Measurements from ENCODE around the gene PHLDB2.

The PHLDB2 gene

GRCh38 chr3:111851511-111851954 is 7.5 kb upstream of the PHLDB2 start:
- peak; percentile 92 for DNase-seq

DNA sequence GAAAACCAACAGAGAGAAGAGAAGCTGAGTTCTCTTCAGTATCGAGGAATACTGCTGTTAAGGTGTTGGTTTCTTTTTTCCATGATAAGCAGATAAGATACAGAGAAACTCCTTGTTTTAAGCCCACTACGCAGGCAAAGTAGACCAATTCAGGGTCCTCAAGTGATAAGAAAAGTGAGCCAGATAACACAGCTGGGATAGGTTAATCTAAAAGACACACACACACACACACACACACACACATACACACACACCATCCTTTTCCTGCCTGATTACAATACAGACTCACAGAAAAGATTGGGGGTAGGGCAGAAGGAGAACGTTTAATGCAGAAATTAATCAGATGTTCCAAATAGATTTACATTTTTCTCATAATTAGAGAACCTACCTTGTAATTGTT is 6.5 kb upstream of the PHLDB2 start:
- DNase-seq, result no peak

GRCh38 chr3:111853068-111853467 is 6.0 kb upstream of the PHLDB2 start:
- DNase-seq, result no peak

GRCh38 chr3:111854990-111855389 is 4.1 kb upstream of the PHLDB2 start:
- no peak for DNase-seq

- no peak for DNase-seq
Measured at GRCh38 chr3:111856501-111856900, 2.6 kb upstream of the PHLDB2 start.

DNA sequence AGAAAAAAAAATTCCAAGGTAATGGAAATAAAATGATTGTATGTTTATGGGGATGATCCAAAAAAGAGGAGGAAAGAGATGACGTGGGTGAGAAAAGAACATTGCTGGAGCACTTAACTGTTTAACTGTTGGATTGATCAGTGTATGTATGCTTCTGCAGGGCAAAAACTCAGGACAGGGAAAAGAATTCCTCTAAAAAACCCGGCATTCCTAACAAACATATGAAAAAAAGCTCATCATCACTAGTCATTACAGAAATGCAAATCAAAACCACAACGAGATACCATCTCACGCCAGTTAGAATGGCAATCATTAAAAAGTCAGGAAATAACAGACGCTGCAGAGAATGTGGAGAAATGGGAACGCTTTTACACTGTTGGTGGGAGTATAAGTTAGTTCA is 1.6 kb upstream of the PHLDB2 start:
- DNase-seq, result no peak

DNA sequence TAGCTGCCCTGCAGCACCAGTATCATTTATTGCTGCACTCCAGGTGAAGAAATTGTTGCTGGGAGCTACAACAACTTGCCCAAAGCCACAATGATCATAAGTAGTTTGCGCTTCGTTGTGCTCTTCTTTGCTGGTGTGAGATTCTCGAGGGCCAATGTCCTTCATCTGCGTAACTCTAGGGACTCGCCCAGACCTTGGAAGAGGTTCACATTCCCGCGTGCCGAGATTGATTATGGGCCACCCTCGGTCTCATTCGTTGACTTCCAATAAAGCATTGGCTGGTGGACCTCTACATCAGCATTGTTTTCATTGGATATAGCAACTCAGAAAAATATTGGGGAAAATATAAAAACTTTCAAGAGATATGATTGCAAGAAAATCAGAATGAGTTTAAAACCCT is 423 bp upstream of the PHLDB2 start:
- DNase-seq, result no peak

- DNase-seq, result peak; percentile 92
Measured at GRCh38 chr3:111859974-111860859, 1.2 kb downstream of the PHLDB2 start.

GRCh38 chr3:111861391-111861790 is 2.3 kb downstream of the PHLDB2 start:
- peak; percentile 3 for DNase-seq

- no peak for DNase-seq
Measured at GRCh38 chr3:111862415-111862814, 3.4 kb downstream of the PHLDB2 start.

GRCh38 chr3:111862974-111863373 is 3.9 kb downstream of the PHLDB2 start:
- no peak for DNase-seq

DNA sequence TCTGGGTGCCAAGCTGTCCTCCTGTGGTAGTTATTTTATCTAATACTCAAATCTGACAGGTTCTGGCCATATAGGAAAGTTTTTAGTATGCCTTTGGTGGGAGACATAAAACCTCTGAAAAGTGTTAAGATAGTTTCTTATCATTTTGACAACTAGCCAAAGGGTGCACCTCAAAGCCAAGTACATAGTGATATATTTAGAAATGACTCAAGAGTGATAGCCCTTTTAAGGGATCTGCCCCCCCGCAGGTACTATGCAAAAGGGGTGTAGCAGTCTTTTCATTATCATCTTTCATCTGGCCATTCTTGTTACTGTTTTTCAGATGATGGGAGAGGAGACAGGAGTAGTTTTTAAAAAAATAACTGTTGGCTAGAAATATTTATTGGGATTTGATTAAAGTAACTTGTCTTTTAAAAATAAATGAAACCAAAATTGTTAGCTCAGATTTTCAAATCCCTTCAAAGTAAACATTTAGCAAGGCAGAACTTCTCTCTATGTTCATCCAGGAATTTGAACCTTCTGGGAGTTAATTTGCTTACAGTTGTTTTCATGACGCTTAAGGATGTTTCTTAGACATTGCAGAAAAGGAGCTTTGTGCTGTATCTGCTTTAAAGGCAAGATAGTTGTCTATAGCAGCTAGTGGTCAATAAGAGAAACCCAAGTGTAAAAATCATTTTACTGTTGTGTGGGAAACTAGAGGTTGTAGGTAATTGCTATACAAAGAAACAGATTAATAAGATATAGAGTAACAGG is 5.1 kb downstream of the PHLDB2 start:
- no peak for DNase-seq

DNA sequence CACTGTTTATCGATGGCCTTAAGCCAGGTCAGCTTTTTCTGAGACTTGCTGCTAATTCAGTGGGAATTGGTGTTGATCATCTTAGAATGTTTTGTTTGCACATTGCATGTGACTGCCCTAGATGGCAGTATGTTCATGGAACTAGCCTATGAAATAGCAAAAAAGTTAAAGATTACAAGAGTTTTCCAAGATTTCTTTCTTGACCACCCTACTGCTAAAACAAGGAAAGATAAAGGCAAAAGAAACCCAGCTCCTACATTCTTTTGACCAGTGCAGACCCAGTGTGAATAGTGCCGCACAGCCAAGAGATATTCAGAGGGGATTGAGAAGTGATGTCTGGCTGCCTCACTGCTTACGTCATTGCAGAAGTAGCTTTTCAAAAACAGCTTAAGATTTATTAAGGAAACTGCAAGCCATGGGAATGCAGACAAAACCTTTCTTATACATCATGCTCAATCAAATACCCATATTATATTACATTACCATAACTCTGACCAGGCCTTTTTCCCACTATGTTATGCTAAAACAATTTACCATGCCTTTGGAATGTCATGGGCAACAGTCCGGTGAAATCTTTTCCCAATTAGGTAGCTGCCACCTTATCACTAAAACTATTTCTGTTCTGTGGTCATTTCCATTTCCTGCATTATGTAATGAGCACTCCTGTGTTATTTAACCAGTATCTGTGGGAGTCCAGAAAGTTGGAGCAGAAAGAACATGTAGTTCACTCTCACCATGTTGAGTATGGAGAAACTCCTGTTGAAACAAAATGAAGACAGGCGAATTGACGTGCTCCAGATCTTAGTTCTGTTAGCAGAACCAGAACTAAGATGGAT is 6.0 kb downstream of the PHLDB2 start:
- DNase-seq, result peak; percentile 80

DNA sequence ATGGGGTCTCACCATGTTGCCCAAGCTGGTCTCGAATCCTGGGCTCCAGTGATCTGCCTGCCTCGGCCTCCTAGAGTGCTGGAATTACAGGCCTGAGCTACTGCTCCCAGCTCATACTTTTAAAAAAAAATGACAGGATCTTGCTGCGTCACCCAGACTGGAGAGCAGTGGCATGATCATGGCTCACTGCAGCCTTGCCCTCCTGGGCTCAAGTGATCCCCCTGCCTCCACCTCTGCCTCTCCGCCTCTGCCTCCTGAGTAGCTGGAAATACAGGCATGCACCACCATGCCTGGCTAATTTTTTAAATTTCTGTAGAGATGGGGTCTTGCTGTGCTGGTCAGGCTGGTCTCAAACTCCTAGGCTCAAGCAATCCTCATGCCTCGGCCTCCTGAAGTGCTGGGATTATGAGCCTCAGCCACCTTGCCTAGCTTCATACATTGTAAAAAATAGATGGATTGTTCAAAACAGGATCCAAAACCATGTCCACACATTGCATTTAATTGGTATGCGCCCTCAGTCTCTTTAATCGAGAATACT is 8.9 kb downstream of the PHLDB2 start:
- DNase-seq, result no peak

- DNase-seq, result no peak
Measured at GRCh38 chr3:111870620-111871019, 11.6 kb downstream of the PHLDB2 start.

DNA sequence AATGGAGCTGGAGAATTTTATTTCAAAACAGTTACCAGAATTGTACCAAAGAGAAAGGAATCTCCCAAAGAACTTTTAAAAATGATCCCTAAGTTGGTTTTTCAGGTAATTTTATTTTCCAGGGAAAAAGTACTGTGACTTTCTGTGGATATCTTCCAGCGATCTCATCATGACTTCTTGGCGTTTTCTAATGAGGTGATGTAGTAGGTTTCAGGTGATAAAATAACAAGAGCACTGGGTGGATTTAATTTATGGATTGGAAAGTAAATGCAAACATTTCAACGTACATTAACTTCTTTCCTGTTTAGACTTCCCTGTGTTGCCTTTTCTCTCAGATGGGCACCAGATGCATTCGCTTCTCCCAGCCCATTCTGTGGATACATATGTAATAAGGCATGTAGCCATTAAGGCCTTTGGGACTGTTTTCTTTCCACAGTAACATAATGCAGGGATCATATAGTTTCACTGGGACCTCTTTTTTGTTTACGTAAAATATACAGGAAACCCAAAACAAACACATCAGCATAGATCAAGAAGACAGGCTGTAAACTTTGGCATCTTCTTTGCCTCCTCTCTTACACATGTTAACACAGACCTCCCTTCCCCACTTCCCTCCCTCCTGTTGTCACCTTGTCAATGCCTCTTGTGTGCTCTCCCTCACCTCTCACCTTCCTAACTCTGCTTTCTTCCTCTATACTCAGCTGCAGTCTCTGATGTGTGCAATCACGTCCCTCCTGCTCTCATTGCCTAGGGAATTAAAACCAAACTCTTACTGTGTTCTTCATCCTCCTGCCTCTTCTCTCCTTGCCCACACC is 13.0 kb downstream of the PHLDB2 start:
- no peak for DNase-seq

GRCh38 chr3:111872979-111873378 is 13.9 kb downstream of the PHLDB2 start:
- no peak for DNase-seq

- peak; percentile 73 for DNase-seq
Measured at GRCh38 chr3:111874177-111874820, 15.2 kb downstream of the PHLDB2 start.

DNA sequence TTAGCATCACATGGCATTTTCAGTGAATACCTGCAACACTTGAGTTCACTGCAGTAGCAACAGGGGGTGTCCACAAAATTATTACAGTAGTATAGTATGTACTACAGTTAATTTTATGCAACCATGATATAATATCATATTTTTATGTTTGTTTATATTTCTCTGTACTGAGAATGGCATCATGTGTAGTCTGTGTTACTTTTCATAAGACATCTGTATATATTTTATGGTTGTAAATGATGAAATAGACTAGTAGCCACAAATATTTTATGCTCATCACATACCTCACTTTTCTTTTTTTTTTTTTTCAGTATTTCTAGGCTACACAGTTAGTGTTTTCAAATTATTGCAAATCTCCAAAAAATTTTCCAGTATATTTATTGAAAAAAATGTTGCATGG is 22.4 kb downstream of the PHLDB2 start:
- DNase-seq, result peak; percentile 36

DNA sequence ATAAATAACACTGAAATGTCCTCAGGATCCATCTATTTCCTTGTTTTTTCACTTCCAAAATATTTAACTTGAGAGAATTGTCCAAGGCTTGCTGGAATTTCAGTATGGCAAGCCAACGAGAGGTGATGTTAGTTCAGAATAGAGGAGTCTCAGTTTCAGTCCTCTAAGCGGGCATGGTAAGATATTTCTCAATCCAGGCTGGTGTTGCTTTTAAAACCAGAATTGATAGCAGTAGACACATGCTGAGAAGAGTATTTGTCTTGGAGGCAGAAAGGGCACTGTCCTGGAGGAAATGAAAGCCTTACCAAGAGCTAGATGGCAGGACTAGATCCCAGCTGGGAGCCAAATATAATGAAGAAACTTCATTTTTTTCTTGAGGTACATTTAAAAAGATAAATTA is 23.1 kb downstream of the PHLDB2 start:
- DNase-seq, result no peak

- DNase-seq, result peak; percentile 9
Measured at GRCh38 chr3:111882799-111883198, 23.7 kb downstream of the PHLDB2 start.
